NOMO-1 treated with DMSO at 0.1 percent for 48 hours (cell line): ENCODE data around the gene ODAPH.
"Not testable (repeated sequence)": the region's sequence is repeated elsewhere in the genome, so short reads cannot be mapped to it uniquely, and the experiment has no call there.

Experiments
- DNase-seq: peaks from one replicate; lab custom pipeline; 2025; ENCODE audit not compliant: unreplicated experiment; lab: John Stamatoyannopoulos, UW

ODAPH gene

GRCh38 chr4:75555294-75556164, at the start of gene ODAPH:
ODAPH (plus strand) TSS chr4:75556066; CDS start chr4:75556083, 17 bp downstream.
- DNase-seq = no peak

- DNase-seq = not testable (repeated sequence)
These were observed 46.3 kb upstream of the ODAPH start for GRCh38 chr4:75509592-75509991.

GRCh38 chr4:75511841-75512240, 44.0 kb upstream of the ODAPH start:
- no peak for DNase-seq

GRCh38 chr4:75512386-75513211, 43.3 kb upstream of the ODAPH start:
- peak; percentile 73 for DNase-seq

- DNase-seq = no peak
These were observed 42.2 kb upstream of the ODAPH start for GRCh38 chr4:75513526-75514130.

- DNase-seq = peak; percentile 92
These were observed 41.5 kb upstream of the ODAPH start, which contains the start of the genes RCHY1 and THAP6 for GRCh38 chr4:75514131-75514948. RCHY1 (minus strand) TSS chr4:75514403; CDS start chr4:75514286, 117 bp downstream. THAP6 (plus strand) TSS chr4:75514473; CDS start chr4:75515453, 980 bp downstream.

- DNase-seq = peak; percentile 26
These were observed 40.8 kb upstream of the ODAPH start for GRCh38 chr4:75514949-75515612.

- no peak for DNase-seq
These were observed 39.7 kb upstream of the ODAPH start for GRCh38 chr4:75516144-75516543.

- not testable (repeated sequence) for DNase-seq
These were observed 36.4 kb upstream of the ODAPH start for GRCh38 chr4:75519452-75519851.

GRCh38 chr4:75525086-75525485, 30.8 kb upstream of the ODAPH start:
- no peak for DNase-seq

GRCh38 chr4:75525910-75526309, 30.0 kb upstream of the ODAPH start:
- no peak for DNase-seq

GRCh38 chr4:75527482-75527881, 28.4 kb upstream of the ODAPH start:
- no peak for DNase-seq

GRCh38 chr4:75530556-75531322, 25.1 kb upstream of the ODAPH start:
- DNase-seq = no peak

GRCh38 chr4:75531536-75532143, 24.2 kb upstream of the ODAPH start:
- not testable (repeated sequence) for DNase-seq

GRCh38 chr4:75533339-75533887, 22.5 kb upstream of the ODAPH start:
- DNase-seq = not testable (repeated sequence)

GRCh38 chr4:75533926-75534325, 21.9 kb upstream of the ODAPH start:
- DNase-seq = not testable (repeated sequence)

GRCh38 chr4:75537308-75537707, 18.6 kb upstream of the ODAPH start:
- not testable (repeated sequence) for DNase-seq

- DNase-seq = no peak
These were observed 13.0 kb upstream of the ODAPH start for GRCh38 chr4:75542824-75543223.
